Stimulated activated CD8-positive, alpha-beta memory T cell treated with anti-CD3 and anti-CD28 coated beads, Interleukin-15, amount 100 ng/mL, for 4 hours (primary cell): Measurements from ENCODE around the gene ATAD3B.
"Not testable (repeated sequence)": the region's sequence is repeated elsewhere in the genome, so short reads cannot be mapped to it uniquely, and the experiment has no call there.

ENCODE experiments used
- DNase-seq, 2 donors: peaks; one replicate each; pipeline ENCODE4 v3.0.0-alpha.2; 2020; ENCODE audit warnings: low read depth in 2 of 2

ATAD3B gene

GRCh38 chr1:1471389-1472052 is at the start of gene ATAD3B:
ATAD3B (plus strand) TSS chr1:1471765; CDS start chr1:1471885, 120 bp downstream.
- DNase-seq: peak; percentile 85 to 87

GRCh38 chr1:1421907-1422464 is 49.6 kb upstream of the ATAD3B start:
- DNase-seq: no peak

GRCh38 chr1:1422465-1423244 is 48.9 kb upstream of the ATAD3B start:
- DNase-seq: no peak

GRCh38 chr1:1423245-1423597 is 48.3 kb upstream of the ATAD3B start:
- DNase-seq: no peak

- DNase-seq: no peak
Measured at GRCh38 chr1:1424707-1425106, 46.9 kb upstream of the ATAD3B start.

GRCh38 chr1:1425426-1425752 is 46.2 kb upstream of the ATAD3B start:
- DNase-seq: no peak

- DNase-seq: no peak
Measured at GRCh38 chr1:1425753-1426495, 45.6 kb upstream of the ATAD3B start.

GRCh38 chr1:1426496-1427105 is 45.0 kb upstream of the ATAD3B start:
- no peak for DNase-seq

- no peak for DNase-seq
Measured at GRCh38 chr1:1427106-1427819, 44.3 kb upstream of the ATAD3B start.

- no peak for DNase-seq
Measured at GRCh38 chr1:1427820-1428148, 43.8 kb upstream of the ATAD3B start.

GRCh38 chr1:1428174-1428573 is 43.4 kb upstream of the ATAD3B start:
- DNase-seq: no peak

- DNase-seq: not testable (repeated sequence)
Measured at GRCh38 chr1:1428967-1429366, 42.6 kb upstream of the ATAD3B start.

- DNase-seq: no peak
Measured at GRCh38 chr1:1429671-1430073, 41.9 kb upstream of the ATAD3B start.

GRCh38 chr1:1430114-1430982 is 41.2 kb upstream of the ATAD3B start:
- no peak for DNase-seq

- no peak for DNase-seq
Measured at GRCh38 chr1:1430992-1431844, 40.3 kb upstream of the ATAD3B start.

- DNase-seq: no peak
Measured at GRCh38 chr1:1431845-1432273, 39.7 kb upstream of the ATAD3B start.

GRCh38 chr1:1432274-1432950 is 39.2 kb upstream of the ATAD3B start:
- DNase-seq: no peak

- no peak for DNase-seq
Measured at GRCh38 chr1:1432951-1433803, 38.4 kb upstream of the ATAD3B start.
